NCI-H1417 treated with DMSO at 0.1 percent for 48 hours (cell line): Measurements from ENCODE around the gene CNGA1.

Source experiments
- DNase-seq: peaks from one replicate; lab custom pipeline; 2025; lab: John Stamatoyannopoulos, UW

Gene CNGA1

GRCh38 chr4:47891928-47892327 is 124.6 kb downstream of the CNGA1 start:
- DNase-seq: no peak
